GM12891 (cell line): ENCODE measurements around the gene MRPL43.
A peak's percentile ranks its signal among the peaks of the same experiment; 100 is the strongest.

Experiments used
- DNase-seq: peaks from one replicate; pipeline ENCODE4 v3.0.0; 2011; ENCODE audit warnings: low spot score; ENCODE audit not compliant: insufficient read length
- FAIRE-seq: peaks from 2 replicates; lab custom pipeline; 2011; peaks lifted over from hg19 to GRCh38; lab: Jason Lieb, UNC
- PAX5 ChIP-seq: IDR thresholded peaks from 2 replicates; pipeline ENCODE4 v1.6.1; 2011; ENCODE audit warnings: low read length, moderate library complexity, mild to moderate bottlenecking; ENCODE audit not compliant: insufficient read depth, severe bottlenecking
- POLR2A ChIP-seq: IDR thresholded peaks from 2 replicates; pipeline ENCODE4 v1.6.1; 2011; ENCODE audit warnings: low read depth, low read length, control low read depth
- POLR2AphosphoS5 ChIP-seq: IDR thresholded peaks from 2 replicates; pipeline ENCODE4 v1.6.1; 2011; ENCODE audit warnings: low read depth, low read length, control low read depth
- POU2F2 ChIP-seq: IDR thresholded peaks from 2 replicates; pipeline ENCODE4 v1.6.1; 2011; ENCODE audit warnings: low read depth, mild to moderate bottlenecking, control low read depth, low read length, moderate library complexity
- SPI1 ChIP-seq: IDR thresholded peaks from 2 replicates; pipeline ENCODE4 v1.6.1; 2011; ENCODE audit warnings: low read depth, low read length, control low read depth
- TAF1 ChIP-seq: IDR thresholded peaks from 2 replicates; pipeline ENCODE4 v1.6.1; 2011; ENCODE audit warnings: low read depth, low read length, control low read depth

Gene MRPL43

GRCh38 chr10:101002456-101002855 is 15.2 kb upstream of the MRPL43 start:
- TF ChIP-seq PAX5 = no peak
- TF ChIP-seq POLR2A = no peak
- no peak for DNase-seq
- no peak for FAIRE-seq

GRCh38 chr10:101001659-101002035 is 14.3 kb upstream of the MRPL43 start:
- TF ChIP-seq TAF1 (no peak), POLR2A (no peak), SPI1 (no peak), POLR2AphosphoS5 (no peak), PAX5 (no peak), POU2F2 (no peak)
- DNase-seq = no peak
- no peak for FAIRE-seq

GRCh38 chr10:101000915-101001658 is 13.8 kb upstream of the MRPL43 start:
- DNase-seq = no peak
- peak; percentile 77 for FAIRE-seq
- no peak for TF ChIP-seq PAX5
- no peak for TF ChIP-seq TAF1
- TF ChIP-seq POLR2A = no peak
- no peak for TF ChIP-seq POLR2AphosphoS5
- TF ChIP-seq SPI1 = no peak
- no peak for TF ChIP-seq POU2F2

- TF ChIP-seq POLR2AphosphoS5 (no peak), POLR2A (no peak)
These were observed 13.0 kb upstream of the MRPL43 start for GRCh38 chr10:101000127-101000914.

GRCh38 chr10:100999742-101000126 is 12.4 kb upstream of the MRPL43 start, which contains the start of gene LZTS2:
LZTS2 (plus strand) TSS chr10:100999808; CDS start chr10:101002539, 2,731 bp downstream.
- no peak for FAIRE-seq
- TF ChIP-seq POLR2AphosphoS5 (no peak), SPI1 (no peak), TAF1 (no peak), POLR2A (no peak), PAX5 (no peak), POU2F2 (no peak)
- DNase-seq = no peak

More at GRCh38 chr10:101000127-101000914, 13.0 kb upstream of the MRPL43 start:
- DNase-seq (no peak), FAIRE-seq (no peak)

GRCh38 chr10:100998991-100999741 is 11.9 kb upstream of the MRPL43 start:
- peak; percentile 94 for DNase-seq
- TF ChIP-seq POU2F2 = no peak
- TF ChIP-seq TAF1 = no peak
- TF ChIP-seq SPI1 = no peak
- FAIRE-seq = peak; percentile 95

GRCh38 chr10:100998183-100998990 is 11.1 kb upstream of the MRPL43 start:
- TF ChIP-seq POLR2A (no peak), POLR2AphosphoS5 (no peak), PAX5 (no peak), SPI1 (no peak), POU2F2 (no peak), TAF1 (no peak)
- no peak for DNase-seq
- FAIRE-seq = no peak

GRCh38 chr10:100997360-100998182 is 10.3 kb upstream of the MRPL43 start:
- FAIRE-seq (peak; percentile 85), DNase-seq (peak; percentile 77)

More at GRCh38 chr10:100997360-100998182, 10.3 kb upstream of the MRPL43 start:
- no peak for TF ChIP-seq SPI1
- no peak for TF ChIP-seq PAX5
- TF ChIP-seq POLR2AphosphoS5 = no peak
- TF ChIP-seq POU2F2 = 0 out of 2 replicates have a peak, but pooled peaks have one; percentile 36
